ENCODE measurements around the gene SRCAP. TPM values are rescaled to one million over a fixed set of nuclear protein-coding genes. Genes with fewer than 3 reads are reported as not detected.

SRCAP gene
- polyA plus RNA-seq, 1 donor (not counting 4 experiments of a cell fraction or from before 2014, with no cell fraction given): 1.4 TPM

DNA sequence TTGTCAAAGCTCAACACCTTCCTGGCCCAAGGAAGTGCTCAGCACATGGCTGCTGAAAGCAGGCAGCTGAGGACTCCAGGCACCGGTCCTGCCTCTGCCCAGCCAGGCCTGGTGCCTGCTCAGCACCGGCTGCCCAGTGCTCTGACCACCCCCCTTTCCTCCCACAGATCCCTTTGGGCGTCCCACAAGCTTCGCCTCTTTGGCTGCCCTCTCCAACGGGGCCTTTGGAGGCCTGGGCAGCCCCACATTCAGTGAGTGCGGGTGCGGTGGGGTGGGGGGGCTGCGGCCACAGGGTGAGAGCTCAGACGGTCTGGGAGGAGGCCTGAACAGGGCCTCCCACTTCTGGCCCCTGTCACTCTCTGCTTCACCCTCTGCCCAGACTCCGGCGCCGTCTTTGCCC is 30.6 kb upstream of the SRCAP start:
- no peaks in the 10 kb centered on the region for H3K9me3 ChIP-seq (ENCODE audit: control insufficient read depth, low read depth, low read length)
- H3K4me3 ChIP-seq (ENCODE audit: control insufficient read depth in 2 of 3, extremely low read depth in 1 of 3, insufficient read depth in 2 of 3, low read depth in 1 of 3, low read length in 3 of 3): no peak overlapping the region
- H3K4me2 ChIP-seq (ENCODE audit: control insufficient read depth, extremely low read depth, insufficient read depth, low read depth, low read length): no peak overlapping the region
- H3K9ac ChIP-seq (ENCODE audit: control insufficient read depth, extremely low read depth, insufficient read depth, low read length): no peak overlapping the region
- no peak for TF ChIP-seq EZH2 (IDR thresholded peaks at IDR 0.05; ENCODE audit: low read length)
- TF ChIP-seq, protein P1, sequence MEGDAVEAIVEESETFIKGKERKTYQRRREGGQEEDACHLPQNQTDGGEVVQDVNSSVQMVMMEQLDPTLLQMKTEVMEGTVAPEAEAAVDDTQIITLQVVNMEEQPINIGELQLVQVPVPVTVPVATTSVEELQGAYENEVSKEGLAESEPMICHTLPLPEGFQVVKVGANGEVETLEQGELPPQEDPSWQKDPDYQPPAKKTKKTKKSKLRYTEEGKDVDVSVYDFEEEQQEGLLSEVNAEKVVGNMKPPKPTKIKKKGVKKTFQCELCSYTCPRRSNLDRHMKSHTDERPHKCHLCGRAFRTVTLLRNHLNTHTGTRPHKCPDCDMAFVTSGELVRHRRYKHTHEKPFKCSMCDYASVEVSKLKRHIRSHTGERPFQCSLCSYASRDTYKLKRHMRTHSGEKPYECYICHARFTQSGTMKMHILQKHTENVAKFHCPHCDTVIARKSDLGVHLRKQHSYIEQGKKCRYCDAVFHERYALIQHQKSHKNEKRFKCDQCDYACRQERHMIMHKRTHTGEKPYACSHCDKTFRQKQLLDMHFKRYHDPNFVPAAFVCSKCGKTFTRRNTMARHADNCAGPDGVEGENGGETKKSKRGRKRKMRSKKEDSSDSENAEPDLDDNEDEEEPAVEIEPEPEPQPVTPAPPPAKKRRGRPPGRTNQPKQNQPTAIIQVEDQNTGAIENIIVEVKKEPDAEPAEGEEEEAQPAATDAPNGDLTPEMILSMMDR (optimal IDR thresholded peaks at IDR 0.05 in 1 of 3, IDR thresholded peaks at IDR 0.05 in 1 of 3, conservative IDR thresholded peaks at IDR 0.05 in 1 of 3; ENCODE audit: extremely low read depth in 1 of 3, insufficient read depth in 2 of 3, low read length in 3 of 3): no peak
- no peak for DNase-seq (ENCODE audit: low read depth, low spot score)
- FAIRE-seq: no peak
- H3K79me2 ChIP-seq (ENCODE audit: control insufficient read depth, insufficient read depth, low read length): peaks cover 13% of the 10 kb centered on the region
- no peak overlapping the region for H2AFZ ChIP-seq (ENCODE audit: control insufficient read depth, low read length)
- no peaks in the 10 kb centered on the region for H4K20me1 ChIP-seq (ENCODE audit: control insufficient read depth, extremely low read depth, insufficient read depth, low read length)
- H3K27me3 ChIP-seq (ENCODE audit: control insufficient read depth, extremely low read depth, insufficient read depth, low read length): no peaks in the 10 kb centered on the region
- H3K4me1 ChIP-seq (ENCODE audit: control insufficient read depth, extremely low read depth, insufficient read depth, low read length): no peaks in the 10 kb centered on the region
- no peaks in the 10 kb centered on the region for H3K9me1 ChIP-seq (ENCODE audit: control insufficient read depth, extremely low read depth, insufficient read depth, low read length)
- H3K36me3 ChIP-seq (ENCODE audit: control insufficient read depth in 2 of 2, extremely low read depth in 1 of 2, insufficient read depth in 2 of 2, low read length in 2 of 2): peaks cover 30 to 44% of the 10 kb centered on the region in 2 experiments
- dilution Hi-C loops (cut with MboI; ENCODE audit: extremely low pct_ligation_motif_present, low sequenced_read_pairs): no loop called here
- no peak overlapping the region for H3K27ac ChIP-seq (ENCODE audit: control insufficient read depth, insufficient read depth, low read length)

DNA sequence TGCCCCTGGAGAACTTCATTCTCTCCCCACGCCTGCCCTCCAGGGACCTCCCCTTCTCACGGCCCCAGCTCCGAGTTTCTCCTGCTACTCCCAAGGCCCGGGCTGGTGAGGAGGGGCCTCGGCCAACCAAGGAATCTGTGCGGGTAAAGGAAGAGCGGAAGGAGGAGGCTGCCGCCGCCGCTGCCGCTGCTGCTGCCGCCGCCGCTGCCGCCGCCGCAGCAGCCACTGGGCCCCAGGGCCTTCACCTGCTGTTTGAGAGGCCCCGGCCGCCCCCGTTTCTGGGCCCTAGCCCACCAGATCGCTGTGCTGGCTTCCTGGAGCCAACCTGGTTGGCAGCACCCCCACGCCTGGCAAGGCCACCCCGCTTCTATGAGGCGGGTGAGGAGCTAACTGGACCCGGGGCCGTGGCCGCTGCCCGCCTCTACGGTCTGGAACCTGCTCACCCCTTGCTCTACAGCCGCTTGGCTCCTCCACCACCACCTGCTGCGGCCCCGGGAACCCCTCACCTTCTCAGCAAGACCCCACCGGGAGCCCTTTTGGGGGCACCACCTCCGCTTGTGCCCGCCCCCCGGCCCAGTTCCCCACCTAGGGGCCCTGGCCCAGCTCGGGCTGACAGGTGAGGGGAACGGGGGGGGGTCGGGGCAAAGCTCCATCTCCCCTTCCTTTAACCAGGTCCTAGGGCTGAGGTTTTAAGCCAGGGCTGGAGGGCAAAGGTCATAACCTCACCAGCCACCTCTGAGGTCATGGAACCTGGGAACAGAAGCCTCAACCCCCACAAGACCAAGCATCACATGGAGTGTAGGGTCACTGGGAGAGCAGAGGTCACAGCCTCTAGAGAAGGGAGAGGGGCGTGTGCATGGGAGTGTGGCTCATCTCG is 29.7 kb upstream of the SRCAP start:
- Histone ChIP-seq H3K27me3 (ENCODE audit: control insufficient read depth, extremely low read depth, insufficient read depth, low read length) (no peaks in the 10 kb centered on the region), H3K4me2 (ENCODE audit: control insufficient read depth, extremely low read depth, insufficient read depth, low read depth, low read length) (no peak overlapping the region), H3K9ac (ENCODE audit: control insufficient read depth, extremely low read depth, insufficient read depth, low read length) (no peak overlapping the region), H3K79me2 (ENCODE audit: control insufficient read depth, insufficient read depth, low read length) (peaks cover 7% of the 10 kb centered on the region), H3K9me1 (ENCODE audit: control insufficient read depth, extremely low read depth, insufficient read depth, low read length) (no peaks in the 10 kb centered on the region), H4K20me1 (ENCODE audit: control insufficient read depth, extremely low read depth, insufficient read depth, low read length) (no peaks in the 10 kb centered on the region), H3K4me1 (ENCODE audit: control insufficient read depth, extremely low read depth, insufficient read depth, low read length) (no peaks in the 10 kb centered on the region), H3K36me3 (ENCODE audit: control insufficient read depth in 2 of 2, extremely low read depth in 1 of 2, insufficient read depth in 2 of 2, low read length in 2 of 2) (peaks cover 26 to 41% of the 10 kb centered on the region in 2 experiments), H3K27ac (ENCODE audit: control insufficient read depth, insufficient read depth, low read length) (no peak overlapping the region), H3K9me3 (ENCODE audit: control insufficient read depth, low read depth, low read length) (no peaks in the 10 kb centered on the region), H3K4me3 (ENCODE audit: control insufficient read depth in 2 of 3, extremely low read depth in 1 of 3, insufficient read depth in 2 of 3, low read depth in 1 of 3, low read length in 3 of 3) (no peak overlapping the region), H2AFZ (ENCODE audit: control insufficient read depth, low read length) (no peak overlapping the region)
- dilution Hi-C loops (cut with MboI; ENCODE audit: extremely low pct_ligation_motif_present, low sequenced_read_pairs): no loop called here
- DNase-seq (ENCODE audit: low read depth, low spot score) (no peak), FAIRE-seq (no peak)
- TF ChIP-seq, protein P1 (optimal IDR thresholded peaks at IDR 0.05 in 1 of 3, IDR thresholded peaks at IDR 0.05 in 1 of 3, conservative IDR thresholded peaks at IDR 0.05 in 1 of 3; ENCODE audit: extremely low read depth in 1 of 3, insufficient read depth in 2 of 3, low read length in 3 of 3): no peak
- no peak for TF ChIP-seq EZH2 (IDR thresholded peaks at IDR 0.05; ENCODE audit: low read length)

All from keratinocyte (primary cell).